Activated T-helper 17 cell treated with anti-CD3 and anti-CD28 coated beads, Interleukin-2, amount 50 U/mL, for 72 hours (primary cell): ENCODE results near the gene CALML3. TPM values are rescaled to one million over a fixed set of nuclear protein-coding genes. Genes with fewer than 3 reads are reported as not detected.
"Not testable (repeated sequence)": the region's sequence is repeated elsewhere in the genome, so short reads cannot be mapped to it uniquely, and the experiment has no call there.

Experiments used
- ATAC-seq: fragments of 150-1000 bp; cut with Tn5 transposase; replicated peaks from 2 replicates; pipeline ENCODE4 v1.10.0; 2021; ENCODE audit warnings: mild to moderate bottlenecking, moderate library complexity
- H3K27ac Mint-ChIP-seq: one replicate; pipeline ENCODE4 v1.8.0; 2022; ENCODE audit warnings: mixed read lengths
- H3K27me3 Mint-ChIP-seq: one replicate; pipeline ENCODE4 v1.8.0; 2022; ENCODE audit warnings: mixed read lengths
- H3K36me3 Mint-ChIP-seq: one replicate; pipeline ENCODE4 v1.8.0; 2022; ENCODE audit warnings: low read depth, mild to moderate bottlenecking, mixed read lengths
- H3K4me1 Mint-ChIP-seq: one replicate; pipeline ENCODE4 v1.8.0; 2022; ENCODE audit warnings: mixed read lengths
- H3K4me3 Mint-ChIP-seq: one replicate; pipeline ENCODE4 v1.8.0; 2022; ENCODE audit warnings: mild to moderate bottlenecking, mixed read lengths
- H3K9me3 Mint-ChIP-seq: one replicate; pipeline ENCODE4 v1.8.0; 2022; ENCODE audit warnings: mixed read lengths
- total RNA-seq, 2 donors: library from RNA; stranded (reverse); gene quantifications; one replicate each; pipeline ENCODE4 v1.2.3, GENCODE V29; 2022

The CALML3 gene
- total RNA-seq, 2 donors from 2014 or later, result not detected

GRCh38 chr10:5555021-5555510 lies 30.3 kb downstream of the CALML3 start:
- Mint-ChIP-seq H3K27ac (no peak overlapping the region), H3K27me3 (peaks cover 4% of the 10 kb centered on the region), H3K9me3 (no peaks in the 10 kb centered on the region), H3K4me1 (peaks cover 19% of the 10 kb centered on the region), H3K4me3 (no peak overlapping the region), H3K36me3 (no peaks in the 10 kb centered on the region)
- no peak for ATAC-seq

- Mint-ChIP-seq H3K4me1 (peaks cover 22% of the 10 kb centered on the region), H3K27me3 (peaks cover 4% of the 10 kb centered on the region)
Observed at GRCh38 chr10:5555881-5556280, 31.1 kb downstream of the CALML3 start.

GRCh38 chr10:5556576-5556975 lies 31.8 kb downstream of the CALML3 start:
- H3K27me3 Mint-ChIP-seq, result peaks cover 4% of the 10 kb centered on the region
- peaks cover 21% of the 10 kb centered on the region for H3K4me1 Mint-ChIP-seq
- no peak for ATAC-seq
- H3K4me3 Mint-ChIP-seq, result no peak overlapping the region
- H3K27ac Mint-ChIP-seq, result no peak overlapping the region
- H3K9me3 Mint-ChIP-seq, result no peaks in the 10 kb centered on the region
- no peaks in the 10 kb centered on the region for H3K36me3 Mint-ChIP-seq

More at GRCh38 chr10:5555881-5556280, 31.1 kb downstream of the CALML3 start:
- Mint-ChIP-seq H3K9me3 (no peaks in the 10 kb centered on the region), H3K36me3 (no peaks in the 10 kb centered on the region), H3K4me3 (no peak overlapping the region), H3K27ac (no peak overlapping the region)
- no peak for ATAC-seq

- peaks cover 4% of the 10 kb centered on the region for H3K27me3 Mint-ChIP-seq
- H3K36me3 Mint-ChIP-seq, result no peaks in the 10 kb centered on the region
- H3K4me3 Mint-ChIP-seq, result no peak overlapping the region
- no peak overlapping the region for H3K27ac Mint-ChIP-seq
- H3K4me1 Mint-ChIP-seq, result peaks cover 16% of the 10 kb centered on the region
- ATAC-seq, result no peak
- H3K9me3 Mint-ChIP-seq, result no peaks in the 10 kb centered on the region
Observed at GRCh38 chr10:5557040-5557721, 32.4 kb downstream of the CALML3 start.

GRCh38 chr10:5557799-5558771 lies 33.3 kb downstream of the CALML3 start:
- H3K9me3 Mint-ChIP-seq, result no peaks in the 10 kb centered on the region
- no peaks in the 10 kb centered on the region for H3K36me3 Mint-ChIP-seq
- H3K4me3 Mint-ChIP-seq, result no peak overlapping the region
- H3K4me1 Mint-ChIP-seq, result peaks cover 7% of the 10 kb centered on the region
- peaks cover 4% of the 10 kb centered on the region for H3K27me3 Mint-ChIP-seq
- no peak for ATAC-seq
- no peak overlapping the region for H3K27ac Mint-ChIP-seq

GRCh38 chr10:5559022-5559421 lies 34.3 kb downstream of the CALML3 start:
- H3K27ac Mint-ChIP-seq, ATAC-seq, H3K4me1 Mint-ChIP-seq, H3K9me3 Mint-ChIP-seq, H3K36me3 Mint-ChIP-seq, H3K27me3 Mint-ChIP-seq, H3K4me3 Mint-ChIP-seq: not testable (repeated sequence)

GRCh38 chr10:5559642-5560141 lies 34.9 kb downstream of the CALML3 start:
- Mint-ChIP-seq H3K27ac (no peak overlapping the region), H3K36me3 (no peaks in the 10 kb centered on the region), H3K27me3 (peaks cover 2% of the 10 kb centered on the region), H3K9me3 (no peaks in the 10 kb centered on the region), H3K4me3 (no peak overlapping the region), H3K4me1 (peaks cover 13% of the 10 kb centered on the region)
- no peak for ATAC-seq

- Mint-ChIP-seq H3K4me3 (no peak overlapping the region), H3K27me3 (no peaks in the 10 kb centered on the region), H3K4me1 (peaks cover 19% of the 10 kb centered on the region), H3K36me3 (no peaks in the 10 kb centered on the region), H3K9me3 (no peaks in the 10 kb centered on the region), H3K27ac (no peak overlapping the region)
- ATAC-seq, result no peak
Observed at GRCh38 chr10:5560142-5560816, 35.5 kb downstream of the CALML3 start.

- Mint-ChIP-seq H3K27ac (no peak overlapping the region), H3K9me3 (no peaks in the 10 kb centered on the region), H3K27me3 (no peaks in the 10 kb centered on the region), H3K4me1 (peaks cover 19% of the 10 kb centered on the region), H3K4me3 (no peak overlapping the region), H3K36me3 (no peaks in the 10 kb centered on the region)
- no peak for ATAC-seq
Observed at GRCh38 chr10:5560817-5561703, 36.3 kb downstream of the CALML3 start.

- no peak for ATAC-seq
- Mint-ChIP-seq H3K27ac (no peak overlapping the region), H3K9me3 (no peaks in the 10 kb centered on the region), H3K4me1 (peaks cover 25% of the 10 kb centered on the region), H3K36me3 (no peaks in the 10 kb centered on the region), H3K27me3 (no peaks in the 10 kb centered on the region), H3K4me3 (no peak overlapping the region)
Observed at GRCh38 chr10:5561704-5562645, 37.2 kb downstream of the CALML3 start.

- no peaks in the 10 kb centered on the region for H3K36me3 Mint-ChIP-seq
- H3K4me1 Mint-ChIP-seq, result peaks cover 25% of the 10 kb centered on the region
- peak overlapping the region; percentile 88 for H3K4me3 Mint-ChIP-seq
Observed at GRCh38 chr10:5563321-5563961, 38.7 kb downstream of the CALML3 start.

GRCh38 chr10:5563991-5564536 lies 39.3 kb downstream of the CALML3 start:
- peak; percentile 91 for ATAC-seq
- Mint-ChIP-seq H3K27ac (peak overlapping the region; percentile 85), H3K9me3 (no peaks in the 10 kb centered on the region), H3K36me3 (no peaks in the 10 kb centered on the region), H3K27me3 (no peaks in the 10 kb centered on the region), H3K4me3 (peak overlapping the region; percentile 88), H3K4me1 (peaks cover 26% of the 10 kb centered on the region)

More at GRCh38 chr10:5563321-5563961, 38.7 kb downstream of the CALML3 start:
- no peaks in the 10 kb centered on the region for H3K27me3 Mint-ChIP-seq
- H3K9me3 Mint-ChIP-seq, result no peaks in the 10 kb centered on the region
- peak overlapping the region; percentile 85 for H3K27ac Mint-ChIP-seq
- no peak for ATAC-seq
